HepG2 (cell line): ENCODE results near the gene POLE3. TPM values are rescaled to one million over a fixed set of nuclear protein-coding genes. Genes with fewer than 3 reads are reported as not detected.

ENCODE experiments used
- AFF4 ChIP-seq: sonication (generic); formaldehyde crosslinking; IDR thresholded peaks from 2 replicates; pipeline ENCODE4 v1.4.0; 2020; ENCODE audit warnings: missing genetic modification reagents
- ATF5 ChIP-seq: sonication (generic); formaldehyde crosslinking; IDR thresholded peaks from 2 replicates; pipeline ENCODE4 v1.4.0; 2020; ENCODE audit warnings: mild to moderate bottlenecking, low read depth, missing genetic modification reagents
- CEBPB ChIP-seq: IDR thresholded peaks from 2 replicates; pipeline ENCODE4 v1.6.1; 2011; ENCODE audit warnings: low read depth, low read length, improper control_type of control experiment, borderline replicate concordance
- CENPX ChIP-seq: sonication (generic); formaldehyde crosslinking; IDR thresholded peaks from 2 replicates; pipeline ENCODE4 v1.9.0; 2021; ENCODE audit warnings: mild to moderate bottlenecking, missing genetic modification reagents, moderate library complexity
- GTF3A ChIP-seq: sonication (generic); formaldehyde crosslinking; conservative IDR thresholded peaks from 2 replicates; pipeline ENCODE4 v1.4.0; 2020; ENCODE audit warnings: mild to moderate bottlenecking, missing genetic modification reagents
- HNRNPUL1 ChIP-seq: fragments of 200-400 bp; formaldehyde crosslinking; IDR thresholded peaks from 2 replicates; pipeline ENCODE4 v1.6.1; 2017; ENCODE audit warnings: low read depth, mild to moderate bottlenecking, low read length, moderate library complexity
- MEIS2 ChIP-seq: sonication (generic); formaldehyde crosslinking; IDR thresholded peaks from 2 replicates; pipeline ENCODE4 v1.9.0; 2021; ENCODE audit warnings: mild to moderate bottlenecking, missing genetic modification reagents
- MNT ChIP-seq: fragments of 450-650 bp; IDR thresholded peaks from 2 replicates; pipeline ENCODE4 v1.6.1; 2016
- NFAT5 ChIP-seq: sonication (generic); formaldehyde crosslinking; IDR thresholded peaks from 2 replicates; pipeline ENCODE4 v1.4.0; 2020; ENCODE audit warnings: missing genetic modification reagents
- SMAD1 ChIP-seq: sonication (generic); formaldehyde crosslinking; IDR thresholded peaks from 2 replicates; pipeline ENCODE4 v1.4.0; 2020; ENCODE audit warnings: missing genetic modification reagents, low read depth, mild to moderate bottlenecking, borderline replicate concordance
- ZBTB49 ChIP-seq: sonication (generic); formaldehyde crosslinking; IDR thresholded peaks from 2 replicates; pipeline ENCODE4 v1.4.0; 2020; ENCODE audit warnings: missing genetic modification reagents, borderline replicate concordance
- ZNF335 ChIP-seq: sonication (generic); formaldehyde crosslinking; IDR thresholded peaks from 2 replicates; pipeline ENCODE4 v1.4.0; 2020; ENCODE audit warnings: missing genetic modification reagents
- ZNF564 ChIP-seq: sonication (generic); formaldehyde crosslinking; IDR thresholded peaks from 2 replicates; pipeline ENCODE4 v1.8.1; 2023; ENCODE audit warnings: mild to moderate bottlenecking, missing genetic modification reagents
- ZNF614 ChIP-seq: IDR thresholded peaks from 2 replicates; pipeline ENCODE4 v1.6.1; 2018; ENCODE audit warnings: missing biosample characterization, missing genetic modification reagents, inconsistent platforms, borderline replicate concordance
- polyA plus RNA-seq, 8 experiments: library from polyadenylated mRNA; depleted of rRNA in 3 of 8; stranded (reverse) in 7 of 8; unstranded in 1 of 8; fragments of >200 nt; fragmentation: Illumina TruSeq in 4 of 8; extraction: Trizol in 4 of 8; gene quantifications; 2 replicates each; pipeline versions ENCODE4 v1.2.1 to v1.2.3, GENCODE V29; 2011 to 2016; ENCODE audit warnings: low read depth in 4 of 8, missing spikeins in 1 of 8, mixed read lengths in 1 of 8; ENCODE audit not compliant: insufficient read depth in 1 of 8
- total RNA-seq, 5 experiments: library from RNA; depleted of rRNA; stranded (reverse); fragments of >200 nt; fragmentation: Illumina TruSeq; extraction: Trizol; gene quantifications; 2 replicates each; pipeline ENCODE4 v1.2.3, GENCODE V29; 2016; ENCODE audit warnings: low read depth in 1 of 5

Gene POLE3
- total and polyA plus RNA-seq, 2 of the 13 experiments (the other 11 are each of a cell fraction or from before 2014, with no cell fraction given): 36.0 to 77.2 TPM

- no peak for TF ChIP-seq MNT
- no peak for TF ChIP-seq HNRNPUL1
- no peak for TF ChIP-seq GTF3A (CRISPR knock-in tag)
- TF ChIP-seq CEBPB: peak; percentile 55; the same call in 1 of the 2 replicates
- TF ChIP-seq AFF4: no peak
- TF ChIP-seq ZNF335 (CRISPR knock-in tag): no peak
- TF ChIP-seq ZBTB49 (CRISPR knock-in tag): no peak
- peak; percentile 44; the same call in 1 of the 2 replicates for TF ChIP-seq ZNF614 (CRISPR knock-in tag)
- TF ChIP-seq ATF5 (CRISPR knock-in tag): no peak
- no peak for TF ChIP-seq CENPX (CRISPR knock-in tag)
- no peak for TF ChIP-seq ZNF564 (CRISPR knock-in tag)
- TF ChIP-seq SMAD1 (CRISPR knock-in tag): no peak
- 0 out of 2 replicates have a peak, but pooled peaks have one; percentile 60 for TF ChIP-seq MEIS2 (CRISPR knock-in tag)
- TF ChIP-seq NFAT5 (CRISPR knock-in tag): no peak
Observed at GRCh38 chr9:113381909-113382411, 28.5 kb downstream of the POLE3 start (continued).
